H1 (cell line): ENCODE measurements around the gene CTDSP1. TPM values are rescaled to one million over a fixed set of nuclear protein-coding genes. Genes with fewer than 3 reads are reported as not detected.
A peak's percentile ranks its signal among the peaks of the same experiment; 100 is the strongest.

Experiments used
- CTCF ChIA-PET: fragments of 300-600 bp; sonication (Branson Sonifier 250); formaldehyde crosslinking; loops from one replicate; lab custom pipeline; 2021; ENCODE audit not compliant: partially characterized antibody; lab: Charles Lee
- POLR2A ChIA-PET: fragments of 300-600 bp; sonication (Branson Sonifier 250); formaldehyde crosslinking; loops from one replicate; lab custom pipeline; 2021; ENCODE audit warnings: inconsistent platforms; ENCODE audit not compliant: partially characterized antibody; lab: Charles Lee
- DNase-seq, 2 experiments: peaks; one replicate each; pipeline versions ENCODE4 v3.0.0 to v3.0.0-alpha.2; 2010 to 2022; ENCODE audit warnings: low spot score in 2 of 2, low read depth in 1 of 2, mixed read lengths in 1 of 2
- FAIRE-seq: peaks from 2 replicates; lab custom pipeline; 2011; peaks lifted over from hg19 to GRCh38; lab: Jason Lieb, UNC
- H2AFZ ChIP-seq: 2 replicates; pipeline ENCODE4 v1.8.1; 2012; ENCODE audit warnings: low read length, inconsistent platforms
- H2AK5ac ChIP-seq: 2 replicates; pipeline ENCODE4 v1.6.1; 2013; ENCODE audit warnings: low read depth, low read length
- H2BK120ac ChIP-seq: replicated peaks from 2 replicates; pipeline ENCODE3; 2013; ENCODE audit warnings: low read depth, low read length, inconsistent platforms
- H2BK12ac ChIP-seq: 2 replicates; pipeline ENCODE4 v1.6.1; 2013; ENCODE audit warnings: low read depth, low read length
- H2BK15ac ChIP-seq: 2 replicates; pipeline ENCODE4 v1.6.1; 2013; ENCODE audit warnings: low read length
- H2BK20ac ChIP-seq: 2 replicates; pipeline ENCODE4 v1.6.1; 2013; ENCODE audit warnings: low read length
- H2BK5ac ChIP-seq: 2 replicates; pipeline ENCODE4 v1.6.1; 2013; ENCODE audit warnings: low read depth, low read length
- H3K14ac ChIP-seq: 2 replicates; pipeline ENCODE4 v1.6.1; 2013; ENCODE audit warnings: inconsistent platforms; ENCODE audit not compliant: insufficient read length
- H3K18ac ChIP-seq: 2 replicates; pipeline ENCODE4 v1.6.1; 2013; ENCODE audit warnings: low read length; ENCODE audit errors: extremely low read depth
- H3K23ac ChIP-seq: 2 replicates; pipeline ENCODE4 v1.6.1; 2013; ENCODE audit warnings: inconsistent platforms; ENCODE audit not compliant: insufficient read length
- H3K23me2 ChIP-seq: 2 replicates; pipeline ENCODE4 v1.6.1; 2013; ENCODE audit warnings: low read depth, low read length
- H3K27ac ChIP-seq: 2 replicates; pipeline ENCODE4 v1.6.1; 2011; ENCODE audit warnings: low read depth, low read length, inconsistent platforms
- H3K27me3 ChIP-seq, 4 experiments: replicated peaks in 1 of 4; 1 replicate in 1 of 4; 2 replicates in 3 of 4; pipeline versions ENCODE4 v1.6.1 to v1.8.1; 2011 to 2013; ENCODE audit warnings: low read length in 3 of 4, mild to moderate bottlenecking in 3 of 4, inconsistent platforms in 2 of 4, mixed read lengths in 2 of 4, moderate library complexity in 1 of 4; ENCODE audit not compliant: control insufficient read depth in 3 of 4, insufficient read depth in 3 of 4; ENCODE audit errors: extremely low read depth in 1 of 4
- H3K36me3 ChIP-seq, 4 experiments: 2 replicates each; pipeline versions ENCODE4 v1.6.1 to v1.8.1; 2011 to 2013; ENCODE audit warnings: mild to moderate bottlenecking in 4 of 4, low read length in 3 of 4, moderate library complexity in 2 of 4, control low read depth in 1 of 4, inconsistent platforms in 1 of 4; ENCODE audit not compliant: insufficient read depth in 4 of 4, control insufficient read depth in 2 of 4
- H3K4ac ChIP-seq: replicated peaks from 2 replicates; pipeline ENCODE3; 2013; ENCODE audit warnings: low read length, low read depth, mixed read lengths, inconsistent platforms; ENCODE audit not compliant: insufficient read length
- H3K4me1 ChIP-seq, 4 experiments: replicated peaks in 1 of 4; 1 replicate in 1 of 4; 2 replicates in 3 of 4; pipeline versions ENCODE4 v1.6.1 to v1.8.1; 2011 to 2013; ENCODE audit warnings: low read length in 3 of 4, inconsistent platforms in 2 of 4, mixed read lengths in 1 of 4; ENCODE audit not compliant: insufficient read depth in 4 of 4, control insufficient read depth in 3 of 4
- H3K4me2 ChIP-seq, 2 experiments: 2 replicates each; pipeline versions ENCODE4 v1.6.1 to v1.8.1; 2011 to 2013; ENCODE audit warnings: low read depth in 2 of 2, low read length in 2 of 2, control low read depth in 1 of 2, inconsistent platforms in 1 of 2, mild to moderate bottlenecking in 1 of 2; ENCODE audit not compliant: insufficient read depth in 1 of 2
- H3K4me3 ChIP-seq, 4 experiments: fragments of 200-600, 300-600 bp in 1 of 4; sonication (generic), shearing (Covaris generic), sonication (Bioruptor Twin) in 1 of 4; 2 replicates each; pipeline versions ENCODE4 v1.5.1 to v1.8.1; 2011 to 2016; ENCODE audit warnings: low read length in 4 of 4, low read depth in 3 of 4, control low read depth in 2 of 4, inconsistent platforms in 2 of 4, mild to moderate bottlenecking in 2 of 4, mixed read lengths in 1 of 4, moderate library complexity in 1 of 4; ENCODE audit not compliant: insufficient read depth in 2 of 4; ENCODE audit errors: extremely low read depth in 1 of 4
- H3K56ac ChIP-seq: replicated peaks from 2 replicates; pipeline ENCODE3; 2013; ENCODE audit warnings: low read depth, mild to moderate bottlenecking, mixed read lengths, low read length, inconsistent platforms; ENCODE audit not compliant: insufficient read length
- H3K79me1 ChIP-seq: 2 replicates; pipeline ENCODE4 v1.6.1; 2013; ENCODE audit warnings: low read depth, low read length, control low read depth
- H3K79me2 ChIP-seq, 2 experiments: 2 replicates each; pipeline versions ENCODE4 v1.6.1 to v1.8.1; 2012 to 2013; ENCODE audit warnings: low read length in 2 of 2, mild to moderate bottlenecking in 2 of 2, inconsistent platforms in 1 of 2; ENCODE audit not compliant: insufficient read depth in 2 of 2, control insufficient read depth in 1 of 2
- H3K9ac ChIP-seq, 4 experiments: replicated peaks in 1 of 4; 1 replicate in 1 of 4; 2 replicates in 3 of 4; pipeline versions ENCODE4 v1.6.1 to v1.8.1; 2011 to 2013; ENCODE audit warnings: low read depth in 3 of 4, low read length in 3 of 4, control low read depth in 2 of 4, mild to moderate bottlenecking in 2 of 4, moderate library complexity in 2 of 4, inconsistent platforms in 1 of 4; ENCODE audit errors: extremely low read depth in 1 of 4
- H3K9me3 ChIP-seq, 2 experiments: 2 replicates each; pipeline versions ENCODE4 v1.6.1 to v1.8.1; 2012 to 2013; ENCODE audit warnings: mild to moderate bottlenecking in 2 of 2, moderate library complexity in 2 of 2, control low read depth in 1 of 2, inconsistent platforms in 1 of 2, low read depth in 1 of 2, low read length in 1 of 2, mixed read lengths in 1 of 2; ENCODE audit not compliant: insufficient read depth in 2 of 2
- H4K20me1 ChIP-seq, 2 experiments: replicated peaks in 1 of 2; 2 replicates each; pipeline versions ENCODE3 to v1.8.1; 2011 to 2013; ENCODE audit warnings: inconsistent platforms in 2 of 2, low read length in 2 of 2, mild to moderate bottlenecking in 1 of 2; ENCODE audit not compliant: insufficient read depth in 2 of 2, control insufficient read depth in 1 of 2
- H4K5ac ChIP-seq: 2 replicates; pipeline ENCODE4 v1.6.1; 2013; ENCODE audit warnings: low read length, low read depth, mixed read lengths, inconsistent platforms; ENCODE audit not compliant: insufficient read length
- H4K8ac ChIP-seq: 2 replicates; pipeline ENCODE4 v1.8.0; 2013; ENCODE audit warnings: mild to moderate bottlenecking, moderate library complexity, low read length, inconsistent platforms; ENCODE audit not compliant: insufficient read depth; ENCODE audit errors: extremely low read depth
- H4K91ac ChIP-seq: replicated peaks from 2 replicates; pipeline ENCODE3; 2013; ENCODE audit warnings: low read length, mixed read lengths, inconsistent platforms; ENCODE audit not compliant: insufficient read length
- CTBP2 ChIP-seq: IDR thresholded peaks from 2 replicates; pipeline ENCODE4 v1.7.0; 2011; ENCODE audit warnings: borderline replicate concordance, mild to moderate bottlenecking, moderate library complexity, mixed read lengths, low read length; ENCODE audit not compliant: insufficient read depth, insufficient read length
- EGR1 ChIP-seq: IDR thresholded peaks from 2 replicates; pipeline ENCODE4 v1.6.1; 2011; ENCODE audit warnings: low read depth, low read length, borderline replicate concordance
- JUN ChIP-seq: IDR thresholded peaks from 2 replicates; pipeline ENCODE4 v1.6.1; 2011; ENCODE audit warnings: low read depth, mild to moderate bottlenecking, improper control_type of control experiment, low read length
- KDM5A ChIP-seq: fragments of 200-600 bp; IDR thresholded peaks from 2 replicates; pipeline ENCODE4 v1.7.1; 2012; ENCODE audit warnings: mild to moderate bottlenecking, low read length, inconsistent platforms, mixed read lengths
- MAFK ChIP-seq: IDR thresholded peaks from 2 replicates; pipeline ENCODE4 v1.6.1; 2012; ENCODE audit warnings: low read depth, mild to moderate bottlenecking, improper control_type of control experiment, low read length
- NANOG ChIP-seq: IDR thresholded peaks from 2 replicates; pipeline ENCODE4 v1.6.1; 2011; ENCODE audit warnings: low read length, low read depth, mild to moderate bottlenecking, inconsistent platforms; ENCODE audit not compliant: insufficient read depth, poor library complexity, severe bottlenecking
- RAD21 ChIP-seq, 2 experiments: IDR thresholded peaks in 1 of 2; conservative IDR thresholded peaks in 1 of 2; 2 replicates each; pipeline ENCODE4 v1.6.1; 2011; ENCODE audit warnings: low read depth in 2 of 2, low read length in 2 of 2, improper control_type of control experiment in 1 of 2, inconsistent platforms in 1 of 2, mild to moderate bottlenecking in 1 of 2, moderate library complexity in 1 of 2
- RFX5 ChIP-seq: IDR thresholded peaks from 2 replicates; pipeline ENCODE4 v1.6.1; 2011; ENCODE audit warnings: low read depth, low read length, improper control_type of control experiment, borderline replicate concordance
- RXRA ChIP-seq: IDR thresholded peaks from 2 replicates; pipeline ENCODE4 v1.6.1; 2011; ENCODE audit warnings: low read depth, mild to moderate bottlenecking, low read length, moderate library complexity; ENCODE audit not compliant: insufficient read depth
- YY1 ChIP-seq: IDR thresholded peaks from 2 replicates; pipeline ENCODE4 v1.6.1; 2011; ENCODE audit warnings: low read depth, mild to moderate bottlenecking, low read length
- WGBS, 2 experiments: shearing (Covaris generic) in 1 of 2; methylation state at CpG; one replicate each; pipeline versions ENCODE4 v1.1.6 to v1.1.7; 2013 to 2015; ENCODE audit warnings: low lambda C conversion rate in 2 of 2, mixed read lengths in 2 of 2, inconsistent platforms in 1 of 2, low coverage in 1 of 2, missing lambda C conversion rate in 1 of 2; ENCODE audit not compliant: insufficient replicate concordance in 2 of 2, insufficient coverage in 1 of 2, insufficient read length in 1 of 2; ENCODE audit errors: extremely low coverage in 1 of 2, missing lambda C conversion rate in 1 of 2; 5-methylcytosine and 5-hydroxymethylcytosine counted together
- polyA plus RNA-seq, 7 experiments: library from polyadenylated mRNA; depleted of rRNA in 3 of 7; stranded (reverse) in 5 of 7; unstranded in 2 of 7; fragments of >200 nt in 5 of 7; fragments of 200-250 nt in 2 of 7; gene quantifications; 1 replicate in 5 of 7; 2 replicates in 1 of 7; 4 replicates in 1 of 7; pipeline versions ENCODE4 v1.2.1 to v1.2.3, GENCODE V29; 2011 to 2013; ENCODE audit warnings: missing spikeins in 2 of 7, mixed read lengths in 2 of 7
- total RNA-seq: library from RNA; stranded (reverse); fragmentation: NEBNext Ultra II Directional; extraction: Animal tissue kit (Norgen Biotek cat#: 25700); gene quantifications from 2 replicates; pipeline ENCODE4 v1.2.1, GENCODE V29; 2021

CTDSP1 gene
- total and polyA plus RNA-seq, 2 of the 8 experiments (the other 6 are each of a cell fraction or from before 2014, with no cell fraction given): 20.3 to 35.2 TPM

DNA sequence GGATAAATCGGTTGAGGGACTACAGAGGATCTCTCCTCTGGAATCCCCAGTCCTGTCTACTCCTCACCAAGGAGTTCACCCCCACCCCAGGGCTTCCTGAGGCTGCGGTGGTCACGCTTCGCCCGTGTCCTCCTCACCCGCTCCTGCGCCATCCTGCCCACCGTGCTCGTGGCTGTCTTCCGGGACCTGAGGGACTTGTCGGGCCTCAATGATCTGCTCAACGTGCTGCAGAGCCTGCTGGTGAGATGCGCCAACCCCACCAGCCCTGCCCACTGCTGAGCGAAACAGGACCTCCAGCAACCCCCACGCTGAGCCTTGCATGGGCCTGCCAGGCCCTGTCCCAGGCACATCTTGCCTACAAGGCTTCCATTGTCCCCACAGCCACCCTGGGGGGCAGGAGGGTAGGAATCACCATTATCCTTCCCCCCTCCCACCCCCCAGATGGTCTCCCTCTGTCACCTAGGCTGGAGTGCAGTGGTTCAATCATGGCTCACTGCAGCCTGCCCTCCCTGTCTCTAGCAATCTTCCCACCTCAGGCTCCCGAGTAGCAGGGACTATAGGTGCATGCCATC is 6.7 kb upstream of the CTDSP1 start:
- Histone ChIP-seq H3K9me3 (no peaks in the 10 kb centered on the region), H3K14ac (no peak overlapping the region), H3K27me3 (peaks cover 14 to 18% (median 16%) of the 10 kb centered on the region in 4 experiments), H3K79me2 (no peaks in the 10 kb centered on the region), H3K56ac (no peak overlapping the region), H3K27ac (no peak overlapping the region), H3K23me2 (peaks cover 13% of the 10 kb centered on the region; the same call in 1 of the 2 replicates), H2BK12ac (peak overlapping the region; percentile 17; the same call in 1 of the 2 replicates), H3K4me2 (no peak overlapping the region), H4K5ac (no peak overlapping the region), H4K91ac (peak overlapping the region; percentile 52), H3K23ac (no peak overlapping the region), H3K4me1 (peaks cover 0 to 29% (median 19%) of the 10 kb centered on the region in 4 experiments; a peak in 6 of 7 replicates), H3K4me3 (no peak overlapping the region), H2BK15ac (peak overlapping the region; percentile 61; the same call in 1 of the 2 replicates), H3K18ac (no peak overlapping the region; the same call in 1 of the 2 replicates), H2BK120ac (no peak overlapping the region), H3K4ac (no peak overlapping the region), H2BK5ac (peak overlapping the region; percentile 52; the same call in 1 of the 2 replicates), H2AFZ (0 out of 2 replicates have a peak overlapping the region, but pooled peaks have one; percentile 23), H2AK5ac (no peak overlapping the region), H4K20me1 (no peaks in the 10 kb centered on the region), H3K36me3 (no peaks in the 10 kb centered on the region), H2BK20ac (no peak overlapping the region), H4K8ac (no peak overlapping the region; the same call in 1 of the 2 replicates), H3K9ac (no peak overlapping the region), H3K79me1 (no peaks in the 10 kb centered on the region)
- FAIRE-seq (no peak), DNase-seq (no peak)
- CTCF ChIA-PET: interaction anchor here (0.9 to 7.5 kb wide), 10 partner anchors 10 to 120 kb away, joined by 3 to 96 read pairs (median 10); partner anchors contain the start of genes AAMP, CATIP, PNKD and SLC11A1
- POLR2A ChIA-PET: interaction anchor here (0.7 to 1.1 kb wide), 3 partner anchors 98 to 121 kb away, joined by 3 read pairs; no protein-coding TSS in a partner anchor
- WGBS, 2 experiments: 90% methylated on average over 16 of the region's 16 CpGs; no CpG with 5 or more reads in 1 of the 2 experiments
- no peak for TF ChIP-seq NANOG
- no peak for TF ChIP-seq EGR1
- TF ChIP-seq JUN: no peak
- no peak for TF ChIP-seq CTBP2
- TF ChIP-seq RXRA: no peak
- TF ChIP-seq RFX5: no peak
- TF ChIP-seq RAD21 (IDR thresholded peaks at IDR 0.05 in 1 of 2, conservative IDR thresholded peaks at IDR 0.05 in 1 of 2; ENCODE audit: low read depth in 2 of 2, low read length in 2 of 2): no peak
- TF ChIP-seq MAFK: no peak
- no peak for TF ChIP-seq KDM5A
- TF ChIP-seq YY1: no peak
